A673 (cell line): ENCODE data around the gene FBXL13. TPM values are rescaled to one million over a fixed set of nuclear protein-coding genes. Genes with fewer than 3 reads are reported as not detected.

Experiments used
- BruUV-seq: library from RNA; stranded (reverse); fragments of 400-500 nt; replicated peaks from 2 replicates; lab custom pipeline; 2021; lab: Mats Ljungman, UMichigan
- CTCF ChIA-PET: fragments of 300-600 bp; sonication (Branson Sonifier 250); formaldehyde crosslinking; loops from one replicate; lab custom pipeline; 2022; ENCODE audit warnings: antibody characterized with exemption; lab: Charles Lee
- POLR2A ChIA-PET: fragments of 300-600 bp; sonication (Branson Sonifier 250); formaldehyde crosslinking; loops from one replicate; lab custom pipeline; 2022; ENCODE audit warnings: antibody characterized with exemption; ENCODE audit not compliant: low non-redundant PET; lab: Charles Lee
- DNase-seq: peaks from one replicate; pipeline ENCODE4 v3.0.0-alpha.2; 2015; ENCODE audit warnings: low spot score
- H3K27ac ChIP-seq: fragments of 200-600 bp; sonication (generic); 2 replicates; pipeline ENCODE4 v1.5.1; 2016; ENCODE audit warnings: mixed run types, low read depth, mild to moderate bottlenecking, mixed read lengths, antibody characterized with exemption, low read length; ENCODE audit not compliant: poor library complexity, severe bottlenecking
- H3K27me3 ChIP-seq: fragments of 200-600 bp; sonication (generic); replicated peaks from 2 replicates; pipeline ENCODE4 v1.6.1; 2017; ENCODE audit warnings: mixed run types, low read depth, mild to moderate bottlenecking, mixed read lengths, antibody characterized with exemption, low read length; ENCODE audit not compliant: insufficient read depth, poor library complexity
- H3K36me3 ChIP-seq: fragments of 200-600 bp; sonication (generic); 2 replicates; pipeline ENCODE4 v1.6.1; 2016; ENCODE audit warnings: mixed run types, mild to moderate bottlenecking, mixed read lengths, antibody characterized with exemption, low read length; ENCODE audit not compliant: insufficient read depth, poor library complexity, severe bottlenecking
- H3K4me1 ChIP-seq: fragments of 200-600 bp; sonication (generic); 2 replicates; pipeline ENCODE4 v1.6.1; 2017; ENCODE audit warnings: mixed run types, mild to moderate bottlenecking, mixed read lengths, antibody characterized with exemption, low read length; ENCODE audit not compliant: insufficient read depth, poor library complexity, severe bottlenecking
- H3K4me3 ChIP-seq: fragments of 200-600 bp; sonication (generic); 2 replicates; pipeline ENCODE4 v1.5.1; 2016; ENCODE audit warnings: low read depth, mixed run types, mild to moderate bottlenecking, mixed read lengths, low read length; ENCODE audit not compliant: poor library complexity, severe bottlenecking
- H3K9me3 ChIP-seq: fragments of 200-600 bp; sonication (generic); 2 replicates; pipeline ENCODE4 v1.6.1; 2016; ENCODE audit warnings: mixed run types, low read depth, mild to moderate bottlenecking, mixed read lengths, antibody characterized with exemption, low read length; ENCODE audit not compliant: poor library complexity, severe bottlenecking
- EZH2 ChIP-seq: fragments of 200-600 bp; sonication (generic); IDR thresholded peaks from 2 replicates; pipeline ENCODE4 v1.6.1; 2017; ENCODE audit warnings: borderline replicate concordance, low read depth, mild to moderate bottlenecking, mixed read lengths, antibody characterized with exemption, low read length; ENCODE audit not compliant: poor library complexity, severe bottlenecking
- intact Hi-C: fragments of 100-400 bp; cut with micrococcal nuclease; formaldehyde crosslinking; loops from one replicate; pipeline ENCODE4 v1.10.0; 2022; ENCODE audit not compliant: unreplicated experiment
- total RNA-seq: library from RNA; stranded (reverse); gene quantifications from 2 replicates; pipeline ENCODE4 v1.2.3, GENCODE V29; 2021
- TF ChIP-seq, protein P1 (sequence below): fragments of 300-800, 200-600 bp; sonication (generic); conservative IDR thresholded peaks from 2 replicates; pipeline ENCODE4 v1.5.1; 2017; ENCODE audit warnings: low read depth, mild to moderate bottlenecking, antibody characterized with exemption, low read length, moderate library complexity, mixed read lengths

The FBXL13 gene
- total RNA-seq, 1 experiment from 2014 or later, result 0.37 TPM

- Histone ChIP-seq H3K27me3 (no peaks in the 10 kb centered on the region), H3K4me3 (no peak overlapping the region), H3K27ac (no peak overlapping the region), H3K4me1 (peaks cover 12% of the 10 kb centered on the region), H3K9me3 (no peaks in the 10 kb centered on the region), H3K36me3 (no peaks in the 10 kb centered on the region)
- no TSS peak for BruUV-seq
- POLR2A ChIA-PET, result no interaction called here
- CTCF ChIA-PET, result no interaction called here
- TF ChIP-seq EZH2, result no peak
- TF ChIP-seq, protein P1, sequence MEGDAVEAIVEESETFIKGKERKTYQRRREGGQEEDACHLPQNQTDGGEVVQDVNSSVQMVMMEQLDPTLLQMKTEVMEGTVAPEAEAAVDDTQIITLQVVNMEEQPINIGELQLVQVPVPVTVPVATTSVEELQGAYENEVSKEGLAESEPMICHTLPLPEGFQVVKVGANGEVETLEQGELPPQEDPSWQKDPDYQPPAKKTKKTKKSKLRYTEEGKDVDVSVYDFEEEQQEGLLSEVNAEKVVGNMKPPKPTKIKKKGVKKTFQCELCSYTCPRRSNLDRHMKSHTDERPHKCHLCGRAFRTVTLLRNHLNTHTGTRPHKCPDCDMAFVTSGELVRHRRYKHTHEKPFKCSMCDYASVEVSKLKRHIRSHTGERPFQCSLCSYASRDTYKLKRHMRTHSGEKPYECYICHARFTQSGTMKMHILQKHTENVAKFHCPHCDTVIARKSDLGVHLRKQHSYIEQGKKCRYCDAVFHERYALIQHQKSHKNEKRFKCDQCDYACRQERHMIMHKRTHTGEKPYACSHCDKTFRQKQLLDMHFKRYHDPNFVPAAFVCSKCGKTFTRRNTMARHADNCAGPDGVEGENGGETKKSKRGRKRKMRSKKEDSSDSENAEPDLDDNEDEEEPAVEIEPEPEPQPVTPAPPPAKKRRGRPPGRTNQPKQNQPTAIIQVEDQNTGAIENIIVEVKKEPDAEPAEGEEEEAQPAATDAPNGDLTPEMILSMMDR, result no peak
- DNase-seq, result no peak
- intact Hi-C loops, result no loop called here
Observed at GRCh38 chr7:102889851-102890250, 184.7 kb downstream of the FBXL13 start.

- intact Hi-C loops, result no loop called here
- Histone ChIP-seq H3K27ac (no peak overlapping the region), H3K4me1 (peaks cover 12% of the 10 kb centered on the region), H3K4me3 (no peak overlapping the region), H3K27me3 (no peaks in the 10 kb centered on the region), H3K9me3 (no peaks in the 10 kb centered on the region), H3K36me3 (no peaks in the 10 kb centered on the region)
- no TSS peak for BruUV-seq
- CTCF ChIA-PET, result no interaction called here
- DNase-seq, result no peak
- TF ChIP-seq EZH2, result no peak
- TF ChIP-seq, protein P1, result no peak
- POLR2A ChIA-PET, result no interaction called here
Observed at GRCh38 chr7:102888561-102889233, 185.9 kb downstream of the FBXL13 start.

DNA sequence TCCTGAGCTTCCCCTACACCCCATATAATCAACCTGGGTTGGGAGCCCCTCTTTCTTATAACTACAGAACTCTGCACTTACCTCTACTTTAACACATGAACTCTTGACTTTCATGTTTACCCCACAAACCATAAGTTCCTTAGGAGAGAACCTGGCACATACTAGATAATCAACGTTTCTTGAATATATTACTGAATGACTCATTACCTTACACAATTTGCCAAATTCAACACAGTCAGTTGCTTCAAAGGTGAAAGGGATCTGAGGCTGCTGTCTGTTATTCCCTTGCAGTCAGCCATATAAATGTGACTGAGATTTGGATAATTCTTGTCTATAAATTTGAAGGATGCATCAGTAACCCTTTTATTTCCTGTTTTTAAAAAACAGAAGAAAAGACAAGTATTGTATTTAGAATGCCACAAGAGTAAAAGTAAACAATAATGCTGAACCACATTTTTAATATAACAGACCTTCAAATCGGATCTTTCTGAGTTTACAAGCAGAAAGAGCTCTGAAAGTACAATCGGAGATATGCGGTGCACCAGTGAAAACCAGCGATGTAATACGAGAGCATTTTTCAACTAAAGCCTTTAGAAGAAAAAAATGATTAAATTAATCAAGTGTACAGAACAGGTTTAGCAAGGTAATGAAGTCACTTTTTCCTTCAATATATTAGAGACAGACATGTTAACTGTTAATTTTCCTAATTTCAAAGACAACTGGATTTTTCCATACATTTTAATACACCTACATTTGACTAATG is 191.3 kb downstream of the FBXL13 start:
- no peak for DNase-seq
- Histone ChIP-seq H3K9me3 (no peaks in the 10 kb centered on the region), H3K36me3 (no peaks in the 10 kb centered on the region), H3K27ac (no peak overlapping the region), H3K4me3 (no peak overlapping the region), H3K4me1 (no peaks in the 10 kb centered on the region), H3K27me3 (peaks cover 23% of the 10 kb centered on the region)
- POLR2A ChIA-PET, result no interaction called here
- intact Hi-C loops, result no loop called here
- TF ChIP-seq EZH2, result no peak
- TF ChIP-seq, protein P1, result no peak
- BruUV-seq, result no TSS peak
- CTCF ChIA-PET, result no interaction called here
